SK-N-SH treated with all-trans-retinoic acid at 6 μM for 48 hours (cell line): Measurements from ENCODE around the gene NAP1L4.

Experiments
- ATAC-seq: fragments of 200-7000 bp; cut with Tn5 transposase; 3 replicates; pipeline ENCODE4 v1.9.1; 2020; ENCODE audit warnings: mild to moderate bottlenecking, moderate library complexity
- ARNTL ChIP-seq: fragments of 450-650 bp; formaldehyde crosslinking; IDR thresholded peaks from 2 replicates; pipeline ENCODE4 v1.5.0; 2020; ENCODE audit warnings: low read depth, mild to moderate bottlenecking, moderate library complexity, borderline replicate concordance
- BACH2 ChIP-seq: fragments of 250-450 bp; sonication (Bioruptor Pico); IDR thresholded peaks from 2 replicates; pipeline ENCODE4 v1.9.0; 2021; ENCODE audit warnings: mild to moderate bottlenecking, borderline replicate concordance
- CSDC2 ChIP-seq: fragments of 250-450 bp; sonication (Bioruptor Pico); IDR thresholded peaks from 2 replicates; pipeline ENCODE4 v1.5.0; 2020; ENCODE audit warnings: mild to moderate bottlenecking, moderate library complexity
- CSRNP3 ChIP-seq: fragments of 250-450 bp; sonication (Bioruptor Pico); IDR thresholded peaks from 2 replicates; pipeline ENCODE4 v1.5.1; 2021; ENCODE audit warnings: mild to moderate bottlenecking, moderate library complexity
- ESRRG ChIP-seq: fragments of 250-450 bp; sonication (Bioruptor Pico); IDR thresholded peaks from 2 replicates; pipeline ENCODE4 v1.6.1; 2021; ENCODE audit warnings: mild to moderate bottlenecking
- GLIS3 ChIP-seq: fragments of 250-450 bp; sonication (Bioruptor Pico); IDR thresholded peaks from 2 replicates; pipeline ENCODE4 v1.5.0; 2020; ENCODE audit warnings: mild to moderate bottlenecking, moderate library complexity
- ISL1 ChIP-seq: fragments of 250-450 bp; sonication (Bioruptor Pico); IDR thresholded peaks from 2 replicates; pipeline ENCODE4 v2.1.2; 2022; ENCODE audit warnings: mild to moderate bottlenecking, moderate library complexity
- OSR1 ChIP-seq: fragments of 250-450 bp; sonication (Bioruptor Pico); IDR thresholded peaks from 2 replicates; pipeline ENCODE4 v1.8.0; 2022; ENCODE audit warnings: moderate library complexity, mild to moderate bottlenecking, inconsistent platforms
- PPARA ChIP-seq: fragments of 250-450 bp; sonication (Bioruptor Pico); IDR thresholded peaks from 2 replicates; pipeline ENCODE4 v1.5.0; 2020; ENCODE audit warnings: mild to moderate bottlenecking, borderline replicate concordance
- RARB ChIP-seq: fragments of 250-450 bp; sonication (Bioruptor Pico); IDR thresholded peaks from 2 replicates; pipeline ENCODE4 v1.8.0; 2021; ENCODE audit warnings: mild to moderate bottlenecking, moderate library complexity
- SNAI2 ChIP-seq: fragments of 250-450 bp; sonication (Bioruptor Pico); IDR thresholded peaks from 2 replicates; pipeline ENCODE4 v1.5.0; 2020; ENCODE audit warnings: mild to moderate bottlenecking, moderate library complexity
- TCF4 ChIP-seq: fragments of 250-450 bp; sonication (Bioruptor Pico); IDR thresholded peaks from 2 replicates; pipeline ENCODE4 v1.8.0; 2021; ENCODE audit warnings: mild to moderate bottlenecking, moderate library complexity, borderline replicate concordance
- TOX ChIP-seq: fragments of 250-450 bp; sonication (Bioruptor Pico); IDR thresholded peaks from 2 replicates; pipeline ENCODE4 v1.8.0; 2021; ENCODE audit warnings: mild to moderate bottlenecking, moderate library complexity, borderline replicate concordance
- TSHZ2 ChIP-seq: fragments of 250-450 bp; sonication (Bioruptor Pico); IDR thresholded peaks from 2 replicates; pipeline ENCODE4 v1.5.0; 2020; ENCODE audit warnings: mild to moderate bottlenecking, moderate library complexity
- ZC3H10 ChIP-seq: fragments of 250-450 bp; sonication (Bioruptor Pico); IDR thresholded peaks from 2 replicates; pipeline ENCODE4 v1.5.1; 2021; ENCODE audit warnings: mild to moderate bottlenecking, moderate library complexity
- ZFP3 ChIP-seq: fragments of 250-450 bp; sonication (Bioruptor Pico); IDR thresholded peaks from 2 replicates; pipeline ENCODE4 v1.5.0; 2020; ENCODE audit warnings: mild to moderate bottlenecking, moderate library complexity
- ZFP30 ChIP-seq: fragments of 450-650 bp; formaldehyde crosslinking; IDR thresholded peaks from 2 replicates; pipeline ENCODE4 v1.5.0; 2022; ENCODE audit warnings: mild to moderate bottlenecking, moderate library complexity
- ZNF565 ChIP-seq: fragments of 450-650 bp; formaldehyde crosslinking; conservative IDR thresholded peaks from 2 replicates; pipeline ENCODE4 v1.5.0; 2020; ENCODE audit warnings: low read depth, mild to moderate bottlenecking, moderate library complexity
- ZNF70 ChIP-seq: fragments of 450-650 bp; formaldehyde crosslinking; IDR thresholded peaks from 2 replicates; pipeline ENCODE4 v1.5.0; 2020; ENCODE audit warnings: mild to moderate bottlenecking, moderate library complexity
- ZNF8 ChIP-seq: fragments of 450-650 bp; formaldehyde crosslinking; IDR thresholded peaks from 2 replicates; pipeline ENCODE4 v1.5.0; 2020; ENCODE audit warnings: mild to moderate bottlenecking, moderate library complexity
- TF ChIP-seq, protein P1 (sequence below): fragments of 250-450 bp; sonication (Bioruptor Pico); IDR thresholded peaks from 2 replicates; pipeline ENCODE4 v1.8.0; 2021; ENCODE audit warnings: low read depth, mild to moderate bottlenecking, moderate library complexity, borderline replicate concordance
- TF ChIP-seq, protein P2 (sequence below): fragments of 250-450 bp; sonication (Bioruptor Pico); IDR thresholded peaks from 2 replicates; pipeline ENCODE4 v1.5.1; 2020; ENCODE audit warnings: low read depth, mild to moderate bottlenecking, moderate library complexity

The NAP1L4 gene

GRCh38 chr11:3014057-3014938 lies 22.2 kb upstream of the NAP1L4 start:
- no peak for ATAC-seq
- no peak for TF ChIP-seq ISL1 (CRISPR knock-in tag)
- TF ChIP-seq ZNF8 (CRISPR knock-in tag): no peak
- no peak for TF ChIP-seq ZFP3 (CRISPR knock-in tag)
- TF ChIP-seq CSDC2: no peak
- no peak for TF ChIP-seq PPARA (CRISPR knock-in tag)
- TF ChIP-seq ESRRG (CRISPR knock-in tag): no peak

- ATAC-seq: no peak
- TF ChIP-seq TOX (no peak), TCF4 (CRISPR knock-in tag) (no peak), ZFP3 (CRISPR knock-in tag) (no peak), GLIS3 (CRISPR knock-in tag) (no peak), CSDC2 (no peak), SNAI2 (CRISPR knock-in tag) (no peak), ZNF565 (CRISPR knock-in tag) (no peak), TSHZ2 (CRISPR knock-in tag) (no peak), BACH2 (no peak), CSRNP3 (CRISPR knock-in tag) (no peak), ZC3H10 (CRISPR knock-in tag) (no peak), RARB (CRISPR knock-in tag) (no peak), PPARA (CRISPR knock-in tag) (no peak), ZFP30 (CRISPR knock-in tag) (no peak), ARNTL (no peak)
- TF ChIP-seq, protein P1, sequence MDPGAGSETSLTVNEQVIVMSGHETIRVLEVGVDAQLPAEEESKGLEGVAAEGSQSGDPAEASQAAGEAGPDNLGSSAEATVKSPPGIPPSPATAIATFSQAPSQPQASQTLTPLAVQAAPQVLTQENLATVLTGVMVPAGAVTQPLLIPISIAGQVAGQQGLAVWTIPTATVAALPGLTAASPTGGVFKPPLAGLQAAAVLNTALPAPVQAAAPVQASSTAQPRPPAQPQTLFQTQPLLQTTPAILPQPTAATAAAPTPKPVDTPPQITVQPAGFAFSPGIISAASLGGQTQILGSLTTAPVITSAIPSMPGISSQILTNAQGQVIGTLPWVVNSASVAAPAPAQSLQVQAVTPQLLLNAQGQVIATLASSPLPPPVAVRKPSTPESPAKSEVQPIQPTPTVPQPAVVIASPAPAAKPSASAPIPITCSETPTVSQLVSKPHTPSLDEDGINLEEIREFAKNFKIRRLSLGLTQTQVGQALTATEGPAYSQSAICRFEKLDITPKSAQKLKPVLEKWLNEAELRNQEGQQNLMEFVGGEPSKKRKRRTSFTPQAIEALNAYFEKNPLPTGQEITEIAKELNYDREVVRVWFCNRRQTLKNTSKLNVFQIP: no peak
- TF ChIP-seq, protein P2, sequence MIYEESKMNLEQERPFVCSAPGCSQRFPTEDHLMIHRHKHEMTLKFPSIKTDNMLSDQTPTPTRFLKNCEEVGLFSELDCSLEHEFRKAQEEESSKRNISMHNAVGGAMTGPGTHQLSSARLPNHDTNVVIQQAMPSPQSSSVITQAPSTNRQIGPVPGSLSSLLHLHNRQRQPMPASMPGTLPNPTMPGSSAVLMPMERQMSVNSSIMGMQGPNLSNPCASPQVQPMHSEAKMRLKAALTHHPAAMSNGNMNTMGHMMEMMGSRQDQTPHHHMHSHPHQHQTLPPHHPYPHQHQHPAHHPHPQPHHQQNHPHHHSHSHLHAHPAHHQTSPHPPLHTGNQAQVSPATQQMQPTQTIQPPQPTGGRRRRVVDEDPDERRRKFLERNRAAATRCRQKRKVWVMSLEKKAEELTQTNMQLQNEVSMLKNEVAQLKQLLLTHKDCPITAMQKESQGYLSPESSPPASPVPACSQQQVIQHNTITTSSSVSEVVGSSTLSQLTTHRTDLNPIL (CRISPR knock-in tag): no peak
- TF ChIP-seq, all 23 proteins: peak for 0
Observed at GRCh38 chr11:3011891-3012885, 20.1 kb upstream of the NAP1L4 start.

GRCh38 chr11:3010521-3011275 lies 18.6 kb upstream of the NAP1L4 start:
- no peak for ATAC-seq
- no peak for TF ChIP-seq ZC3H10 (CRISPR knock-in tag)
- TF ChIP-seq TOX: no peak
- TF ChIP-seq ARNTL: no peak
- no peak for TF ChIP-seq OSR1 (CRISPR knock-in tag)
- TF ChIP-seq ZNF70 (CRISPR knock-in tag): no peak
- TF ChIP-seq CSRNP3 (CRISPR knock-in tag): no peak
- no peak for TF ChIP-seq ESRRG (CRISPR knock-in tag)
- no peak for TF ChIP-seq ZFP3 (CRISPR knock-in tag)
- TF ChIP-seq, protein P1: no peak
- no peak for TF ChIP-seq ISL1 (CRISPR knock-in tag)
